Esophagus muscularis mucosa (tissue), 4 donors: ENCODE data around the gene EIF1. TPM values are rescaled to one million over a fixed set of nuclear protein-coding genes. Genes with fewer than 3 reads are reported as not detected.

Source experiments
- DNase-seq: peaks from one replicate; pipeline ENCODE4 v3.0.0-alpha.2; 2017; ENCODE audit errors: extremely low spot score
- H3K27ac ChIP-seq, 4 donors: fragments of 200-600 bp; sonication (generic); replicated peaks in 1 of 4; 1 replicate in 3 of 4; 2 replicates in 1 of 4; pipeline ENCODE4 v1.5.1; 2016 to 2019; ENCODE audit warnings: mild to moderate bottlenecking in 1 of 4
- H3K27me3 ChIP-seq, 4 donors: fragments of 200-600 bp; sonication (generic); one replicate each; pipeline versions ENCODE4 v1.5.1 to v1.6.0; 2016 to 2019
- H3K36me3 ChIP-seq, 4 donors: fragments of 200-600 bp; sonication (generic); one replicate each; pipeline ENCODE4 v1.5.1; 2016 to 2019
- H3K4me1 ChIP-seq, 4 donors: fragments of 200-600 bp; sonication (generic); one replicate each; pipeline ENCODE4 v1.5.1; 2016 to 2019
- H3K4me3 ChIP-seq, 4 donors: fragments of 200-600 bp; sonication (generic); 1 replicate in 2 of 4; 2 replicates in 2 of 4; pipeline ENCODE4 v1.5.1; 2016 to 2019; ENCODE audit warnings: mild to moderate bottlenecking in 4 of 4, moderate library complexity in 1 of 4
- H3K9me3 ChIP-seq, 4 donors: fragments of 200-600 bp; sonication (generic); 1 replicate in 3 of 4; 2 replicates in 1 of 4; pipeline ENCODE4 v1.5.1; 2016 to 2019
- EP300 ChIP-seq: sonication (generic); formaldehyde crosslinking; IDR thresholded peaks from one replicate; pipeline ENCODE4 v1.6.1; 2017; ENCODE audit warnings: antibody characterized with exemption
- POLR2A ChIP-seq: fragments of 450-650 bp; IDR thresholded peaks from one replicate; pipeline ENCODE4 v1.6.1; 2017; ENCODE audit warnings: antibody characterized with exemption, moderate library complexity, mild to moderate bottlenecking, low read depth
- POLR2AphosphoS5 ChIP-seq, 2 donors: sonication (generic); formaldehyde crosslinking; IDR thresholded peaks; one replicate each; pipeline ENCODE4 v1.6.1; 2017; ENCODE audit warnings: antibody characterized with exemption in 2 of 2
- WGBS: methylation state at CpG from one replicate; pipeline ENCODE4 v1.1.5; 2018; 5-methylcytosine and 5-hydroxymethylcytosine counted together
- intact Hi-C: fragments of 100-400 bp; cut with DNase I; formaldehyde crosslinking; loops from one replicate; pipeline ENCODE4 v1.15.1; 2023
- total RNA-seq, 4 donors: library from RNA; depleted of rRNA; stranded (reverse); fragments of >200 nt; gene quantifications; one replicate each; pipeline versions ENCODE4 v1.1.0 to v1.2.1, GENCODE V29; 2016
- TF ChIP-seq, protein P1 (sequence below), 3 experiments: fragments of 200-600 bp in 2 of 3; fragments of 450-650 bp in 1 of 3; sonication (generic) in 2 of 3; IDR thresholded peaks; one replicate each; pipeline ENCODE4 v1.5.1; 2017 to 2019; ENCODE audit warnings: antibody characterized with exemption in 3 of 3, mild to moderate bottlenecking in 2 of 3, moderate library complexity in 1 of 3

Gene EIF1
- total RNA-seq, 4 donors from 2014 or later, result 158 to 426 (median 207) TPM

DNA sequence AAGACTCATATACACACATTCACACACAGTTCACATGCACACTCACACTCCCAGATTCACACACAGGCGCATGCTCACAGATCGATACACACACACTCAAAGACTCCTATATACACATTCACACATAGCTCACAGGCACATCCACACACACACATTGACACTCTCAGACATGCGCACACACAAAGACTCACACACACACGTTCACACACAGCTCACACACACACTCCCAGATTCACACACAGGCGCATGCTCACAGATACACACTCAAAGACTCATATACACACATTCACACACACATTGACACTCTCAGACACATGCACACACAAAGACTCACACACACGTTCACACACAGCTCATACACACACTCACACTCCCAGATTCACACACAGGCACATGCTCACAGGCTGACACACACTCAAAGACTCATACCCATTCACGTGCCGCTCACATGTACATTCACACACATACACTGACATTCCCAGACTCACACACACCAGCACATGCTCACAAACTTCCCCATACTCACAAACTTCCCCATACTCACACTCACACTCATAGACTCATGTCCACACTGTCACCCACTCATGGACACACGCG is 38.7 kb upstream of the EIF1 start:
- no peak for DNase-seq
- H3K9me3 ChIP-seq, result no peaks in the 10 kb centered on the region
- H3K27ac ChIP-seq, result peak overlapping the region in 2 of 4 donors; percentile 69 to 71
- intact Hi-C loops, result loop anchor here (2.0 to 5.0 kb wide), 5 partner anchors 13 to 848 kb away; no protein-coding TSS in a partner anchor
- TF ChIP-seq POLR2A, result no peak
- TF ChIP-seq, protein P1, sequence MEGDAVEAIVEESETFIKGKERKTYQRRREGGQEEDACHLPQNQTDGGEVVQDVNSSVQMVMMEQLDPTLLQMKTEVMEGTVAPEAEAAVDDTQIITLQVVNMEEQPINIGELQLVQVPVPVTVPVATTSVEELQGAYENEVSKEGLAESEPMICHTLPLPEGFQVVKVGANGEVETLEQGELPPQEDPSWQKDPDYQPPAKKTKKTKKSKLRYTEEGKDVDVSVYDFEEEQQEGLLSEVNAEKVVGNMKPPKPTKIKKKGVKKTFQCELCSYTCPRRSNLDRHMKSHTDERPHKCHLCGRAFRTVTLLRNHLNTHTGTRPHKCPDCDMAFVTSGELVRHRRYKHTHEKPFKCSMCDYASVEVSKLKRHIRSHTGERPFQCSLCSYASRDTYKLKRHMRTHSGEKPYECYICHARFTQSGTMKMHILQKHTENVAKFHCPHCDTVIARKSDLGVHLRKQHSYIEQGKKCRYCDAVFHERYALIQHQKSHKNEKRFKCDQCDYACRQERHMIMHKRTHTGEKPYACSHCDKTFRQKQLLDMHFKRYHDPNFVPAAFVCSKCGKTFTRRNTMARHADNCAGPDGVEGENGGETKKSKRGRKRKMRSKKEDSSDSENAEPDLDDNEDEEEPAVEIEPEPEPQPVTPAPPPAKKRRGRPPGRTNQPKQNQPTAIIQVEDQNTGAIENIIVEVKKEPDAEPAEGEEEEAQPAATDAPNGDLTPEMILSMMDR (IDR thresholded peaks at IDR 0.05), result no peak
- 92% methylated on average over 10 of the region's 10 CpGs for WGBS
- H3K4me3 ChIP-seq, result no peak overlapping the region
- H3K4me1 ChIP-seq, result peaks cover 12 to 58% (median 43%) of the 10 kb centered on the region in 4 donors
- no peaks in the 10 kb centered on the region for H3K36me3 ChIP-seq
- H3K27me3 ChIP-seq, result peaks cover 0 to 3% (median 0%) of the 10 kb centered on the region in 4 donors

DNA sequence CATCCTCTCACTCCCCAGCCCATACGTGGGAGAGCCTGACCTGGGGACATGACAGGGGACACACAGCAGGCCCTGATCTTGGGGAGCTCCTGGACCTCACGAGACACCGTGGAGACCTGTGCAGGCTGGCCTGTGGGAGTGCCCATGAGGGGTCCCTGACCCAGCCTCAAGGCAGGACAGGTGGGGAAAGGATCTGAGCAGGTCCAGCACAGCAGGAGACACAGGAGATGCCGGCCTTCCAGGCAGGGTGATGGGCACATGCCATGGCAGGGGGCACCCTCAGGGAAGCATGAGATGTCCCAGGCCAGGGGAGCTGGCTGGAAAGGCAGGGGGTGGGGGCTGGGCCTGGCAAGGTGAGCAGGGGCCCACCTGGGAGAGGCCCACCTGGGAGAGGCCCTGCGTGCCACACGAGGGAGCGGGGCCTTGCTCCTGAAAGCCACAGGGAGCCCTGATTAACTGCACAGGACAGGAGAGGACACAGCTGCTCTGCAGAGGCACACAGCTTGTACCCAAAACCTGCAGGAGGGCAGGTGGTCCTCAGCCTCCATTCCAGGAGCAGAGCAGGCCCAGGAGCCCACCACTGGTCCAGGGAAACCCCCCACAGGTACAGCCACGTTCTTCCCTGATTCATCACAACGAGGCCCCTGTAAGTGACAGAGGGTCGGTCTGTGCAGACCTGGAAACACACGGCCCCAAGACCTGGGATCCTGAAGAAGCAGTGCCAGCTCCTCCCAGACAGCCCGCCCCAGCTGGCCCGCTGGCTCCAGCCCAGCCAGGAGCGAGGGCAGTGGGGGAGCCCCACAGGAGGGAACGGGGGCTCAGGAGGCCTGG is 37.7 kb upstream of the EIF1 start:
- 86% methylated on average over 3 of the region's 15 CpGs for WGBS
- no peak for DNase-seq
- Histone ChIP-seq H3K4me3 (peak overlapping the region in 2 of 4 donors; percentile 24 to 30), H3K36me3 (no peaks in the 10 kb centered on the region), H3K4me1 (peaks cover 12 to 58% (median 45%) of the 10 kb centered on the region in 4 donors), H3K27ac (peak overlapping the region; percentile 69 to 74 (median 72)), H3K27me3 (peaks cover 0 to 3% (median 0%) of the 10 kb centered on the region in 4 donors), H3K9me3 (no peaks in the 10 kb centered on the region)
- no peak for TF ChIP-seq EP300
- intact Hi-C loops, result no loop called here

DNA sequence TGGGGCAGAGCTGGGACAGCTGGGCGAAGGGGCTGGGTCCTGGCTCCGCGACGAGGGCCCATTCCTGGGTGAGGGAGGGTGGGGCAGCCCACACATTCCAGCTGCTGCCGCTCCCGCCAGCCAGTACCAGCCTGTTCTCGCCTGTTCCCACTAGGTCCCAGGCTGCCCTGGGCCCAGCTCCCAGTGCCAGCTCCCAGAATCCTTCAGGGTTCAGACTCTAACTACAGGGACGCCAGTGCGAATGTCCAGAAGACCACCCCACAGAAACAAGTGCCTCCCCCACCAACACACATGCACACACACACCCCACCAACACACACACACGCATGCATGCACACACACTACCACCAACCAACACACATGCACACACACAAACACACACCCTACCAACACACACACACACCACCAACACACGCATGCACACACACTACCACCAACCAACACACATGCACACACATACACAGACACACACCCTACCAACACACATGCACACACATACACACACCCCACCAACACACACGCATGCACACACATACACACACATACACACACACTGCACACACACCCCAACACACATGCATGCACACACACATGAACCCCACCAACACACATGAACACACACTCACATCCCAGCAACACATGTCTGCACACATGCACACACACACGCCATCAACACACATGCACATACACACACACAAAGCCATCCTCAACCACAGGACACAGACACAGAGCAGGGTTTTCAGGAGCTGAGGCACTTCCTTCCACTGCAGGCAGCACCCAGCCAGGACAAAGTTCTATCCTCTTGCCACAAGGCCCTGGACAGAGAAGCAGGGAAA is 36.8 kb upstream of the EIF1 start:
- H3K9me3 ChIP-seq, result no peaks in the 10 kb centered on the region
- H3K27ac ChIP-seq, result peak overlapping the region; percentile 69 to 74 (median 72)
- H3K36me3 ChIP-seq, result no peaks in the 10 kb centered on the region
- peak in 1 of 2 donors; percentile 19 for TF ChIP-seq POLR2AphosphoS5 (IDR thresholded peaks at IDR 0.05)
- TF ChIP-seq POLR2A, result no peak
- H3K4me3 ChIP-seq, result peak overlapping the region in 2 of 4 donors; percentile 24 to 30
- intact Hi-C loops, result no loop called here
- H3K4me1 ChIP-seq, result peaks cover 12 to 57% (median 48%) of the 10 kb centered on the region in 4 donors
- no peak for DNase-seq
- WGBS, result 73% methylated on average over 12 of the region's 13 CpGs
- H3K27me3 ChIP-seq, result peaks cover 0 to 3% (median 0%) of the 10 kb centered on the region in 4 donors

DNA sequence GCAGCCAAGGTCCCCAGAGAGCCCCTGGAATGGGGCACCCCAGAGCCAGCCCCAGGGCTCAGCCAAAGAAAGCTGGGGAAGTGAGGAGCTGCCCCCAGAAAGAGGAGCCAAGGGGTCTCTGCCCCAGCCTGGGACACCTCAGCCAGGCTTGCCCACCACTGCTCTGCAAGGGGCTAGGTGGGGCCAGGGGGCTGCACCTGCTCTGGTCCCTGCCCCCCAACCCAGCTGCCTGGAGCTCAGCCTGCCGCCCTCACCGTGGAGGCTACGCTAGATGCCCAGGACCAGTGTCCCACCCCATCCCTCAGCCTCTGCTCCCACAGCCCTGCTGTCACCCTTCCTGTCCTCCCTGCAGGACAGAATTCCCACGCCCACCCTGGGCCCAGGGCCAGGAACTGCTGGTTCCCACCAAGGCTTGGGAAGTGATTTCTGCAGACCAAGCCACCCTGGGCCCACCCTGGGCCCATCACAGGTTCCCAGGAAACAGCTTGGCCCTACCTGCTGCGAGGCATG is 36.2 kb upstream of the EIF1 start:
- H3K4me1 ChIP-seq, result peaks cover 12 to 55% (median 47%) of the 10 kb centered on the region in 4 donors
- TF ChIP-seq POLR2A (no peak), EP300 (no peak), POLR2AphosphoS5 (IDR thresholded peaks at IDR 0.05) (no peak)
- TF ChIP-seq, protein P1 (IDR thresholded peaks at IDR 0.05), result no peak
- peaks cover 0 to 3% (median 0%) of the 10 kb centered on the region in 4 donors for H3K27me3 ChIP-seq
- no peaks in the 10 kb centered on the region for H3K9me3 ChIP-seq
- no peaks in the 10 kb centered on the region for H3K36me3 ChIP-seq
- H3K27ac ChIP-seq, result no peak overlapping the region
- no peak overlapping the region for H3K4me3 ChIP-seq
- 100% methylated on average over 1 of the region's 5 CpGs for WGBS
- DNase-seq, result no peak
- intact Hi-C loops, result no loop called here

DNA sequence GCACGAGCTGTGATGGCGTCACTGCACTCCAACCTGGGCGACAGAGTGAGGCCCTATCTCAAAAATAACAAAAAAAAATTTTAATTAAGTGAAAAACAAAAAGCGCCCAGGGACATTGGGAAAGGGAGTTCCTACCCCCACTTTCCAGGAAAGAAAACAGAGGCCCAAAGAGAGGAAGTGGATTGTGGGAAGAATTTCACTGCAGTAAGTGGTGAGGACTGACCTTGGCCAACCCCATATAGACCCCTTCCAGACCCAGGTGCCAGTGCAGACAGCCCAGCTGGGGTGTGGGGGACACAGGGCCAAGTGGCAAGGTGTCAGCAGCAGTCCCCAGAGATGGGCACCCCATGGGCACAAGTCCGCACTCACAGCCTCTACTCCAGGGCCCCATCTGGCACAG is 35.3 kb upstream of the EIF1 start:
- no peaks in the 10 kb centered on the region for H3K9me3 ChIP-seq
- intact Hi-C loops, result no loop called here
- TF ChIP-seq, protein P1 (IDR thresholded peaks at IDR 0.05), result no peak
- TF ChIP-seq POLR2A, result no peak
- no peak for TF ChIP-seq POLR2AphosphoS5 (IDR thresholded peaks at IDR 0.05)
- no peak for TF ChIP-seq EP300
- no peaks in the 10 kb centered on the region for H3K36me3 ChIP-seq
- peaks cover 0 to 3% (median 0%) of the 10 kb centered on the region in 4 donors for H3K27me3 ChIP-seq
- H3K27ac ChIP-seq, result no peak overlapping the region
- DNase-seq, result no peak
- WGBS, result 98% methylated on average over 5 of the region's 5 CpGs
- H3K4me3 ChIP-seq, result no peak overlapping the region
- H3K4me1 ChIP-seq, result peaks cover 4 to 46% (median 38%) of the 10 kb centered on the region in 4 donors
